Activated CD8-positive, alpha-beta T cell treated with anti-CD3 and anti-CD28 coated beads for 36 hours (primary cell): Measurements from ENCODE around the gene ATP5F1D. TPM values are rescaled to one million over a fixed set of nuclear protein-coding genes. Genes with fewer than 3 reads are reported as not detected.

Source experiments
- ATAC-seq: fragments of 200-7000 bp; cut with Tn5 transposase; one replicate; pipeline ENCODE4 v1.10.0; 2021; ENCODE audit warnings: mild to moderate bottlenecking, moderate library complexity
- CTCF ChIA-PET: fragments of 350-600 bp; sonication (Branson Sonifier 250); formaldehyde crosslinking; loops from one replicate; lab custom pipeline; 2021; ENCODE audit warnings: antibody characterized with exemption; lab: Charles Lee
- POLR2A ChIA-PET: fragments of 350-600 bp; sonication (Branson Sonifier 250); formaldehyde crosslinking; loops from one replicate; lab custom pipeline; 2021; ENCODE audit warnings: antibody characterized with exemption; lab: Charles Lee
- DNase-seq: peaks from one replicate; pipeline ENCODE4 v3.0.0-alpha.2; 2020
- H3K27ac Mint-ChIP-seq: one replicate; pipeline ENCODE4 v1.8.0; 2021; ENCODE audit warnings: mild to moderate bottlenecking, mixed read lengths
- H3K27me3 Mint-ChIP-seq: one replicate; pipeline ENCODE4 v1.8.0; 2021; ENCODE audit warnings: mixed read lengths
- H3K36me3 Mint-ChIP-seq: one replicate; pipeline ENCODE4 v1.8.0; 2021; ENCODE audit warnings: low read depth, mixed read lengths
- H3K4me1 Mint-ChIP-seq: one replicate; pipeline ENCODE4 v1.8.0; 2021; ENCODE audit warnings: low read depth, mixed read lengths
- H3K4me3 Mint-ChIP-seq: one replicate; pipeline ENCODE4 v1.8.0; 2021; ENCODE audit warnings: mild to moderate bottlenecking, moderate library complexity, mixed read lengths
- H3K9me3 Mint-ChIP-seq: one replicate; pipeline ENCODE4 v1.8.0; 2021; ENCODE audit warnings: mixed read lengths
- intact Hi-C: fragments of 100-400 bp; cut with micrococcal nuclease; formaldehyde crosslinking; loops from one replicate; pipeline ENCODE4 v1.10.0; 2022
- total RNA-seq, 2 experiments: library from RNA; stranded (reverse); gene quantifications; one replicate each; pipeline ENCODE4 v1.2.3, GENCODE V29; 2021
- TF ChIP-seq, protein P1 (sequence below): fragments of 200-600 bp; IDR thresholded peaks from one replicate; pipeline ENCODE4 v1.8.0; 2022; ENCODE audit warnings: antibody characterized with exemption, mild to moderate bottlenecking

The ATP5F1D gene
- total RNA-seq, 2 experiments from 2014 or later: 186 to 199 TPM

DNA sequence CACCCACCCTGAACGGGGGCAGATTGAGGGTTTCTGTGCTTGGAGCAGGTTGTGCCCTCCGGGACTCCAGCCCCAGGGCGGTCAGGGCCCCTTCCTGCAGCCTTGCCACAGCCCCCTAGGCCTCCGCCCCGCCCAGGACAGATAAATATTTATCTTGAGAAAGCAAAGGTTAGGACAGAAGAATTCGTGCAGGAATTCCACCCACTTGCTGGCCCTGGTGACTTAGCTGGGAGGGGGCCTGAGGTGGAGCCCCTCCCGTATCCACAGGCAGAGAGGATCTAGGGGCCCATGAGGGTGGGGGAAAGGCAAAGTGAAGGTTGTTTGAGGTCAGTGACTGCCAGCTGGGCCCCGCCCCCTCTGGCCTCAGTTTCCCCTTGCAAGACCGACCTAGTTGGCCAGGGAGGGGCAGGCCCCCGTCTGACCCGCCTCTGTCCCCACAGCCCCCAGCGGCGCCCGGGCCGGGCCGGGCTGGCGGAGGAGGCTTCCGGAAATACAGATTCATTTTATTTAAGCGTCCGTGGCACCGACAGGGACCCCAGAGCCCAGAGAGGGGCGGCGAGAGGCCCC, 12.0 kb downstream of the ATP5F1D start:
- intact Hi-C loops: loop anchor here (2.0 kb wide), 1 partner anchor 13 kb away; no protein-coding TSS in a partner anchor
- no peaks in the 10 kb centered on the region for H3K27me3 Mint-ChIP-seq
- no peak for DNase-seq
- peaks cover 46% of the 10 kb centered on the region for H3K36me3 Mint-ChIP-seq
- H3K27ac Mint-ChIP-seq: peak overlapping the region; percentile 85
- no peaks in the 10 kb centered on the region for H3K9me3 Mint-ChIP-seq
- H3K4me3 Mint-ChIP-seq: peak overlapping the region; percentile 63
- no peak for ATAC-seq
- H3K4me1 Mint-ChIP-seq: peaks cover 28% of the 10 kb centered on the region
- ChIA-PET POLR2A (interaction anchor here (0.7 to 1.9 kb wide), 12 partner anchors 8 to 232 kb away, joined by 3 to 30 read pairs (median 4); partner anchors contain the start of genes ARHGAP45, ATP5F1D, CIRBP and FAM174C), CTCF (interaction anchor here (0.8 to 16.1 kb wide), 5 partner anchors 10 to 15 kb away, joined by 4 to 449 read pairs (median 20); partner anchors contain the start of genes ATP5F1D and CIRBP)
- TF ChIP-seq, protein P1, sequence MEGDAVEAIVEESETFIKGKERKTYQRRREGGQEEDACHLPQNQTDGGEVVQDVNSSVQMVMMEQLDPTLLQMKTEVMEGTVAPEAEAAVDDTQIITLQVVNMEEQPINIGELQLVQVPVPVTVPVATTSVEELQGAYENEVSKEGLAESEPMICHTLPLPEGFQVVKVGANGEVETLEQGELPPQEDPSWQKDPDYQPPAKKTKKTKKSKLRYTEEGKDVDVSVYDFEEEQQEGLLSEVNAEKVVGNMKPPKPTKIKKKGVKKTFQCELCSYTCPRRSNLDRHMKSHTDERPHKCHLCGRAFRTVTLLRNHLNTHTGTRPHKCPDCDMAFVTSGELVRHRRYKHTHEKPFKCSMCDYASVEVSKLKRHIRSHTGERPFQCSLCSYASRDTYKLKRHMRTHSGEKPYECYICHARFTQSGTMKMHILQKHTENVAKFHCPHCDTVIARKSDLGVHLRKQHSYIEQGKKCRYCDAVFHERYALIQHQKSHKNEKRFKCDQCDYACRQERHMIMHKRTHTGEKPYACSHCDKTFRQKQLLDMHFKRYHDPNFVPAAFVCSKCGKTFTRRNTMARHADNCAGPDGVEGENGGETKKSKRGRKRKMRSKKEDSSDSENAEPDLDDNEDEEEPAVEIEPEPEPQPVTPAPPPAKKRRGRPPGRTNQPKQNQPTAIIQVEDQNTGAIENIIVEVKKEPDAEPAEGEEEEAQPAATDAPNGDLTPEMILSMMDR: no peak

DNA sequence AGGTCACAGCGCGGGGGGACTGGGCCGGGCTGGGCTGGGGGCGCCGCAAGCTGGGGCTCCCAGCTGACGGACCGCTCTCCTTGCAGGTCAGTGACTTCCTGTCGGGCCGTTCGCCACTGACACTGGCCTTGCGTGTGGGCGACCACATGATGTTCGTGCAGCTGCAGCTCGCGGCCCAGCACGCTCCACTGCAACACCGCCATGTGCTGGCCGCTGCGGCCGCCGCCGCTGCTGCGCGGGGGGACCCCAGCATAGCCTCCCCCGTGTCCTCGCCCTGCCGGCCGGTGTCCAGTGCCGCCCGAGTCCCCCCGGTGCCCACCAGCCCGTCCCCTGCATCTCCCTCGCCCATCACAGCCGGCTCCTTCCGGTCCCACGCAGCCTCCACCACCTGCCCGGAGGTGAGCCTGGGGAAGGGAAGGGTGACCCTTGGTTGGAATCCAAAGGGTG, 12.6 kb downstream of the ATP5F1D start:
- peaks cover 32% of the 10 kb centered on the region for H3K4me1 Mint-ChIP-seq
- POLR2A ChIA-PET: interaction anchor here (0.8 to 1.9 kb wide), 6 partner anchors 7 to 26 kb away, joined by 3 to 30 read pairs (median 6); partner anchors contain the start of gene CIRBP
- intact Hi-C loops: no loop called here
- DNase-seq (no peak), ATAC-seq (no peak)
- peaks cover 50% of the 10 kb centered on the region for H3K36me3 Mint-ChIP-seq
- H3K27ac Mint-ChIP-seq: peak overlapping the region; percentile 57
- H3K27me3 Mint-ChIP-seq: no peaks in the 10 kb centered on the region
- CTCF ChIA-PET: interaction anchor here (2.6 to 16.1 kb wide), 2 partner anchors 10 to 13 kb away, joined by 30 to 449 read pairs; partner anchors contain the start of gene ATP5F1D
- H3K9me3 Mint-ChIP-seq: no peaks in the 10 kb centered on the region
- TF ChIP-seq, protein P1: no peak
- no peak overlapping the region for H3K4me3 Mint-ChIP-seq

DNA sequence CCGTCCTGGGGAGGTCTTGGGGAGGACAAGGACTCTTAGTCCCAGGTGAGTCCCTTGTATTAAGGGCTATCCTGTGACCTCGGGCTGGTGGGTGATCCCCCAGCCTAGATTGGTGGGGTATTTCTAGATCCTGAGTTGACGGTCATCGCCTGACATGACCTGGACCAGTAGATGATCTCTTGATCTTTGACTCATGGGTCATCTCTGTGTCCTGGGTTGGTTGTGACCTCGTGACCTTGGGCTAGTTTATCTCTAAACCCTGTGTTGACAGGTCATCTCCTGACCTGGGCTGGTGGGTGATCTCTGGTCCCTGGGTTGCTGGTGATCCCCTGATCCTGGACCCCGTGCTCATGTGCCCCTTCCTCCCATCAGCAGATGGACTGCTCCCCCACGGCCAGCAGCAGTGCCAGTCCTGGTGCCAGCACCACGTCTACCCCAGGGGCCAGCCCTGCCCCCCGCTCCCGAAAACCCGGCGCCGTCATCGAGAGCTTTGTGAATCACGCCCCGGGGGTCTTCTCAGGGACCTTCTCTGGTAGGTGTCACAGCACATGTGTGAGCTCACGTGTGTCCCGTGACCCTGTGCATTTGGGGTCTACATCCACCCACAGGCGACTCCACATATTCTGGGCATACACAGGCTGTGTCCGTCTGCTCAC, 13.1 kb downstream of the ATP5F1D start:
- TF ChIP-seq, protein P1: no peak
- no peak for DNase-seq
- intact Hi-C loops: no loop called here
- peaks cover 51% of the 10 kb centered on the region for H3K36me3 Mint-ChIP-seq
- peaks cover 35% of the 10 kb centered on the region for H3K4me1 Mint-ChIP-seq
- no peaks in the 10 kb centered on the region for H3K9me3 Mint-ChIP-seq
- H3K4me3 Mint-ChIP-seq: no peak overlapping the region
- H3K27me3 Mint-ChIP-seq: no peaks in the 10 kb centered on the region
- ChIA-PET CTCF (interaction anchor here (3.0 to 16.1 kb wide), 2 partner anchors 11 to 12 kb away, joined by 14 to 449 read pairs; partner anchors contain the start of gene ATP5F1D), POLR2A (interaction anchor here (1.0 to 1.8 kb wide), 5 partner anchors 10 to 15 kb away, joined by 3 to 8 read pairs (median 4); partner anchors contain the start of gene CIRBP)
- peak overlapping the region; percentile 57 for H3K27ac Mint-ChIP-seq
- ATAC-seq: no peak

DNA sequence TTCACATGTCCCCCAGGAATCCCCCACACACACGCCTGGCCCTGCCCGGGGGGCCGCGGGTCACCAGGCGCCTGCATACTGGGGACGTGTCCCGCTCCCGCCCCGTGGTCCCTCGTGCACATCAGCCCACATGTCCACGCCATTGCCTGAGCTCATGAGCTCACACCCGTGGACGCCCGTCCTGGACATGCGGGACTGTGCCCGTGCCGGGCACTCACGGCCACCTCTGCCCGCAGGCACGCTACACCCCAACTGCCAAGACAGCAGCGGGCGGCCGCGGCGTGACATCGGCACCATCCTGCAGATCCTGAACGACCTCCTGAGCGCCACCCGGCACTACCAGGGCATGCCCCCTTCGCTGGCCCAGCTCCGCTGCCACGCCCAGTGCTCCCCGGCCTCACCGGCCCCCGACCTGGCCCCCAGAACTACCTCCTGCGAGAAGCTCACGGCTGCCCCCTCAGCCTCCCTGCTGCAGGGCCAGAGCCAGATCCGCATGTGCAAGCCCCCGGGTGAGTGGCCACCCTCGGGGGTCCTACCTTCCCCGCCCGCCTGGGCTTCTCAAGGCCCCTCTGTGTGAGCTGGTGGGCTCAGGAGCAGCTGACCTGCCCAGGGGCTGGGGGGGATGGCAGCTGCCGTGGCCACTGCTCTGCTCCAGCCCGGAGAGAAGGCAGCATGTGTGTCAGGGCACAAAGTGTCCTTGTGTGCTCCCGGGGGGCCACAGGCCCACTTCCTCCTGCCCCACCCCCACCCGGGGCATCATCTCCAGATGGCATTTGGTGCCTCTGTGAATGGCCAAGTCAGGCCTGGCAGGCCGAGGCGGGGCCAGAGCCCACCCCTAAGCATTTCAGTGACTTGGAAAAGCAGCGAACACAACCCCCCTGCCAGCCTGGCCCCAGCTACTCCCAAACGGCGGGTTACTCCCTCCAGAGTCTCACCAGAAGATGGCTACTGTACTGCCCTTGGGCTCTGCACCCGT, 13.9 kb downstream of the ATP5F1D start:
- Mint-ChIP-seq H3K4me3 (no peak overlapping the region), H3K27me3 (no peaks in the 10 kb centered on the region), H3K9me3 (no peaks in the 10 kb centered on the region), H3K27ac (peak overlapping the region; percentile 57), H3K4me1 (peaks cover 39% of the 10 kb centered on the region), H3K36me3 (peaks cover 49% of the 10 kb centered on the region)
- TF ChIP-seq, protein P1: no peak
- DNase-seq (no peak), ATAC-seq (no peak)
- intact Hi-C loops: no loop called here
- POLR2A ChIA-PET: interaction anchor here (0.8 to 1.8 kb wide), 5 partner anchors 11 to 16 kb away, joined by 3 to 8 read pairs (median 4); partner anchors contain the start of gene CIRBP
- CTCF ChIA-PET: interaction anchor here (3.0 to 16.1 kb wide), 2 partner anchors 11 to 12 kb away, joined by 14 to 449 read pairs; partner anchors contain the start of gene ATP5F1D
